ENCODE measurements around the gene GPR15. TPM values are rescaled to one million over a fixed set of nuclear protein-coding genes. Genes with fewer than 3 reads are reported as not detected.
"Not testable (repeated sequence)": the region's sequence is repeated elsewhere in the genome, so short reads cannot be mapped to it uniquely, and the experiment has no call there.

The GPR15 gene
- total and polyA plus RNA-seq, 10 donors: 0.30 to 11.9 (median 2.6) TPM; not detected in 1

DNA sequence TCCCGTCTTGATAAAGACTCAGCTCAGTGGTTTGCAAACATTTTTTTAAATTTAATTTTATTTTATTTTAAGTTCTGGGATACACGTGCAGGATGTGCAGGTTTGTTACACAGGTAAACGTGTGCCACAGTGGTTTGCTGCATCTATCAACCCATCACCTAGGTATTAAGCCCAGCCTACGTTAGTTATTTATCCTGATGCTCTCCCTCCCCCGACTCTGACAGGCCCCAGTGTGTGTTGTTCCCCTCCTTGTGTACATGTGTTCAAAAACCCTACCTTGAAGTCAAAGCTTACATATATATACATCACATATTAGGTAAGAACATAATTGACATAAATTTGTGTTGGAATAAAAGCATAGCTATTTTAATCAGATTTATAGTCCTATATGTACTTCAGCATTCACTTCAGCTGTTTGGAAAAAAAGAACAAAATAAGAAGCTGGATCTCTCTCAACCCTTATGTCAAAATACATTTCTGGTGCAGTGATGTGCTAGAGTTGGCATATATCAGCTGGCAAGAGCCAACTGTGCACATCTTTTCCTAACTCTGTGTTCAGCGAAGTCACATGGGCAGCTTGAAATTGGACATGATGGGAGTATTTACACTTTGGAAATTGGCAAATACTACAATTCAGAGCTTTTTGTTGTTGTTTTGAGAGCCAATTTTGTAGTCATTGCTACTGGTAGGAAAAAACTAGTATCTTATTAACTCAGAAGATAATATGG is 26.5 kb downstream of the GPR15 start:
- Histone ChIP-seq H3K9me3 (no peaks in the 10 kb centered on the region), H3K27ac (peak overlapping the region in 2 of 8 donors; percentile 70 to 72), H3K4me1 (peaks cover 0 to 27% (median 7%) of the 10 kb centered on the region in 6 donors), H3K4me3 (no peak overlapping the region), H3K27me3 (replicated peaks in 1 of 7) (peaks cover 0 to 5% (median 0%) of the 10 kb centered on the region in 7 donors), H3K36me3 (no peaks in the 10 kb centered on the region)
- TF ChIP-seq POLR2A (IDR thresholded peaks at IDR 0.05): no peak
- TF ChIP-seq, protein P1, sequence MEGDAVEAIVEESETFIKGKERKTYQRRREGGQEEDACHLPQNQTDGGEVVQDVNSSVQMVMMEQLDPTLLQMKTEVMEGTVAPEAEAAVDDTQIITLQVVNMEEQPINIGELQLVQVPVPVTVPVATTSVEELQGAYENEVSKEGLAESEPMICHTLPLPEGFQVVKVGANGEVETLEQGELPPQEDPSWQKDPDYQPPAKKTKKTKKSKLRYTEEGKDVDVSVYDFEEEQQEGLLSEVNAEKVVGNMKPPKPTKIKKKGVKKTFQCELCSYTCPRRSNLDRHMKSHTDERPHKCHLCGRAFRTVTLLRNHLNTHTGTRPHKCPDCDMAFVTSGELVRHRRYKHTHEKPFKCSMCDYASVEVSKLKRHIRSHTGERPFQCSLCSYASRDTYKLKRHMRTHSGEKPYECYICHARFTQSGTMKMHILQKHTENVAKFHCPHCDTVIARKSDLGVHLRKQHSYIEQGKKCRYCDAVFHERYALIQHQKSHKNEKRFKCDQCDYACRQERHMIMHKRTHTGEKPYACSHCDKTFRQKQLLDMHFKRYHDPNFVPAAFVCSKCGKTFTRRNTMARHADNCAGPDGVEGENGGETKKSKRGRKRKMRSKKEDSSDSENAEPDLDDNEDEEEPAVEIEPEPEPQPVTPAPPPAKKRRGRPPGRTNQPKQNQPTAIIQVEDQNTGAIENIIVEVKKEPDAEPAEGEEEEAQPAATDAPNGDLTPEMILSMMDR (IDR thresholded peaks at IDR 0.05 in 8 of 11, conservative IDR thresholded peaks at IDR 0.05 in 3 of 11): no peak
- no peak for TF ChIP-seq POLR2AphosphoS5 (IDR thresholded peaks at IDR 0.05)
- intact Hi-C loops (cut with DNase I; ENCODE audit: low total_unique reads): no loop called here
- DNase-seq: no peak
- 76 to 85% (median 79%) methylated on average over 6 of the region's 6 CpGs for WGBS, 5 donors

DNA sequence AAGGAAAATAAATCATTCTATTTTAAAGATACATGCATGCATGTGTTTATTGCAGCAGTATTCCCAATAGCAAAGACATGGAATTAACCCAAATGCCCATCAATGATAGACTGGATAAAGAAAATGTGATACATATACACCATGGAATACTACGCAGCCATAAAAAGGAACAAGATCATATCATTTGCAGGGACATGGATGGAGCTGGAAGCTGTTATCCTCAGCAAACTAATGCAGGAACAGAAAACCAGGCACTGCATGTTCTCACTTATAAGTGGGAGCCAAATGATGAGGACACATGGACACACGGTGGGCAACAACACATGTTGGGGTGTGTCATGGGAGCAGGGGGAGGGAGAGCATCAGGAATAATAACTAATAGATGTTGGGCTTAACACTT is 28.0 kb downstream of the GPR15 start:
- H3K9me3 ChIP-seq; H3K4me3 ChIP-seq; DNase-seq; intact Hi-C loops (cut with DNase I; ENCODE audit: low total_unique reads); H3K36me3 ChIP-seq; H3K27me3 ChIP-seq (replicated peaks in 1 of 7); H3K27ac ChIP-seq: not testable (repeated sequence)
- peaks cover 0 to 30% (median 17%) of the 10 kb centered on the region in 6 donors for H3K4me1 ChIP-seq
- 96 to 100% (median 97%) methylated on average over 2 of the region's 2 CpGs for WGBS, 5 donors

DNA sequence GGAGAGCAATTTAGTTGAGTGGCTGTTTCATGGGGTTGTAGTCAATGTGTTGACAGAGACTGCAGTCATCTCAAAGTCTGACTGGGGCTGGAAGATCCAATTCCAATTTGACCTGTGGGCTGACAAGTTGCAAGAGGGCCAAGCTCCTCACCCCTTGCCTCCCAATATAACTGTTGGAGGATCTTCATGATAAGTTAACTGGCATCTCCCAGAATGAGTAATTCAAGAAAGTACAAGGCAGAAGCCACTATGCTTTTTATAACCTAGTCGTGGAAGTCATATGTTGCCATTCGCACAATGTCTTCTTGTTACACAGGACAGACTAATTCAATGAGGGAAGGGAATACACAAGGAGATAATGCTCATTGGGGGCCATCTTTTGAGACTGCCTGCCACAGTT is 29.1 kb downstream of the GPR15 start:
- no peak for TF ChIP-seq POLR2A (IDR thresholded peaks at IDR 0.05)
- TF ChIP-seq, protein P1 (IDR thresholded peaks at IDR 0.05 in 8 of 11, conservative IDR thresholded peaks at IDR 0.05 in 3 of 11): no peak
- TF ChIP-seq POLR2AphosphoS5 (IDR thresholded peaks at IDR 0.05): no peak
- intact Hi-C loops (cut with DNase I; ENCODE audit: low total_unique reads): no loop called here
- no peak overlapping the region for H3K27ac ChIP-seq
- WGBS, 5 donors: 85 to 93% (median 89%) methylated on average over 2 of the region's 2 CpGs
- peaks cover 0 to 41% (median 19%) of the 10 kb centered on the region in 6 donors for H3K4me1 ChIP-seq
- H3K36me3 ChIP-seq: no peaks in the 10 kb centered on the region
- H3K27me3 ChIP-seq (replicated peaks in 1 of 7): peaks cover 0 to 4% (median 0%) of the 10 kb centered on the region in 7 donors
- no peaks in the 10 kb centered on the region for H3K9me3 ChIP-seq
- no peak for DNase-seq
- no peak overlapping the region for H3K4me3 ChIP-seq

DNA sequence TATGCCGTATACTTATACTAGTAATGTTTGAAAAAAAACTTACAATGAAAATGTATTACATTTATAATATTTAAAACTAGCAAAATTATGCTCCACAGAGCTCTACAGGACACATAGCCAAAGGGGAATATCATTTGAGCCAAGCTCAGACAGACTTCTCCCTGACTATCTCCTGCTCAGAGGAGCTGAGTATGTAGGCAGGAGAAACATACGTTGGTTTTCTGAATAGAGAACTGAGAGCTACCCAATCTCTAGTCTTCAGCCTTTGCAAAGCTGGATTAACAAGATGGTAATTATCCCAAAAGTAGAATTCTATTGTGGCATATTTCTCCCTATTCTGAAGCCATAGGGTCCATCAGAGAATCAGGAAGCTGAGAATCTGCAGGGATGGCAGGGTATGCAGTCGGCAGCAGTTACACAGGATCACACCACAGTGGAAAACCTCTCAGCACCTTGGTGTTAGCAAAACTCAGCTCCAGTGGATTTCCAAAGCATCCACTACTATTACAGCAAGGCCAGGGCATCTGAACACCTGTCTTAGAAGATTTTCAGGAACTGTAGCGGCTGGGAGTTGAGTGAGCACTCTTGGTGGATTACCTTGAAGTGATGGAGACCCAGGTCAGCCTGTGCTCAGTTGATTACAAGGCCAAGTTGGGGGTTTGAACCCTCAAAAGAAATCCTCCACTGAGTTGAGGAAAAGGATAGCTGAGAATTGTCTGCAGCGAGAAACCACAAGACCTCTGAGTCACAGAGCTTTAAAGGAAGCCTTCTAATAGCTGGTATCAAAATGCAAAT is 30.1 kb downstream of the GPR15 start:
- no peak for DNase-seq
- no peaks in the 10 kb centered on the region for H3K36me3 ChIP-seq
- TF ChIP-seq POLR2AphosphoS5 (IDR thresholded peaks at IDR 0.05) (no peak), POLR2A (IDR thresholded peaks at IDR 0.05) (no peak)
- TF ChIP-seq, protein P1 (IDR thresholded peaks at IDR 0.05 in 8 of 11, conservative IDR thresholded peaks at IDR 0.05 in 3 of 11): no peak
- no peak overlapping the region for H3K4me3 ChIP-seq
- WGBS, 5 donors: 67 to 76% (median 70%) methylated on average over 5 of the region's 5 CpGs
- H3K27me3 ChIP-seq (replicated peaks in 1 of 7): peaks cover 0 to 4% (median 0%) of the 10 kb centered on the region in 7 donors
- peak overlapping the region in 4 of 8 donors; percentile 0 to 71 (median 28) for H3K27ac ChIP-seq
- no peaks in the 10 kb centered on the region for H3K9me3 ChIP-seq
- intact Hi-C loops (cut with DNase I; ENCODE audit: low total_unique reads): no loop called here
- peaks cover 0 to 47% (median 19%) of the 10 kb centered on the region in 6 donors for H3K4me1 ChIP-seq

All from spleen (tissue), 11 donors.